GM18508 (cell line): Measurements from ENCODE around the gene CHCHD3.
A peak's percentile ranks its signal among the peaks of the same experiment; 100 is the strongest.

Experiments used
- ATAC-seq: cut with Tn5 transposase; IDR thresholded peaks from one replicate; pipeline ENCODE4 v1.9.1; 2021; ENCODE audit warnings: moderate number of reproducible peaks; ENCODE audit not compliant: insufficient read depth, unreplicated experiment

Gene CHCHD3

DNA sequence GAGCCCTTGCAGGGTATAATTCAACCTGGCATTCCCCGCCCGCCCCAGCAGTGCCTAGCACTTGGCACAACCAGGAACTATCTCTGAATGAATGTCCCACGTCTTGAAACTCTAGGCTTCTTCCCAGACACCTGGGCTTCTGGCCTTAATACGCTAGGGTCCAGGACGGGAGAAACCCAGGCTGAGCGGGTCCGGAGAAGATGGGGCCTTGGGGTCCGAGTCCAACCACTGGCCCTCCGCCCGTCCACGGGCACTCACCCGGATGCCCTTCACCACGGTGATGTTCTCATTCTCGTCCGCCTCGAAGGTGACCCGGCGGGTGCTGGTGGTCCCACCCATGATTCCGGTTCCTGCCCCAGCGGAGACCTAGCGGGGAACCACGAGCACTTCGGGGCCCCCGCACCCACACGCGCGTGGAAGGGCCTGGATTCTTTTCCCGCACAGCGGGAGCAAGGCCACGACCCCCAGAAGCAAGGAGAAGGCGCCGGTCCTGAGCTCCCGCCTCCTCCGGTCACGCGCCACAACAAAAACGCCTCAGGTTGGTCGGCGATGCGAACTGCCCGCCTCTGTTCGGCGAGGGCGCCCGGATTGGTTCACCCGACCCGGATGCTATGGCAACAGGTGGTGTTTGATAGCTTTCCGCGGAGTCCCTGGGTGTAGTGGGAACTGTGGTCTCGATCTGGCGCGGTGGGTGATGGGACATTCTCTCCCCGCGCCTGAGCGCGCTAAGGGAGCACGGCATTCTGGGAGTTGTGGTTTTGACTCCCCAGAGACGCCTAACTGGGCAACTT is at the start of gene CHCHD3:
TSS of gene CHCHD3 (minus strand) at position 492 of the 791 bp plus-strand sequence. CDS start at position 339, 153 bp downstream.
- ATAC-seq: peak; percentile 97

- no peak for ATAC-seq
Measured at GRCh38 chr7:133130166-133130565, 48.3 kb upstream of the CHCHD3 start.

DNA sequence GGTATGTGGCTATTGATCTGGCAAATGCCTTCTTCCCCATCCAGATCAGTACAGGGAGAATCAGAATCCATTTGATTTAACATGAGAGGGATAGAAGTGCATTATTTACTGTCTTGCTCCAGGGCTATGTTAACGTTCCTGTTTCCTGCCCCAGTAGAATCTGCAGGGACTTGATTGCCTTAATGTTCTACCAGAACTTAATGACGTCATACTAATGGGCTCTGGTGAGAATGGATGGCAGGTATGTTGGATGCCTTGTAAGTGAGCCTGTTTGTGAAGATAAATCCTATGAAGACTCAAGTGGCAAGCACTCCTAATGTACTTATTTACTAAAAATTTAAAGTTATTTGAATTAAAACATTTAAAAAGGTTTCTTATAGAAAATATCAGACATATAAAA is 44.5 kb upstream of the CHCHD3 start:
- ATAC-seq: no peak

DNA sequence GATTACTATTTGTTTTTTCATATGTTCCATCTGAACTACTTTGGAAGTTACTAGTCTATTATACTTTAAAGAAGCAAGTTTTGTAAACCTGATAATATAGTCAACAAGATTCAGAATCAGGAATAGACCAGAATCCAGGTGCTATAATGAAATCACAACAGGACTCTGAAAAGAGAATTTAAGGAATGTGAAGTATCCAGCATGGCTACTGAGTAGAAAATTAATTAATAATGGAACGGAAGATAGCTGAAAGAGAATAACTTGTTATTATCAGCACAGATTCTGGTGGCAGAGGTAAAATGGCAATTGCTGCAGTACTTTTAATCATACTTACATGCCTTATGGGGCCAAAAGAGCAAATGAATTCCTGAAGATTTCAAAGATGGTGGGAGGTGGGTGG is 43.1 kb upstream of the CHCHD3 start:
- ATAC-seq: no peak

DNA sequence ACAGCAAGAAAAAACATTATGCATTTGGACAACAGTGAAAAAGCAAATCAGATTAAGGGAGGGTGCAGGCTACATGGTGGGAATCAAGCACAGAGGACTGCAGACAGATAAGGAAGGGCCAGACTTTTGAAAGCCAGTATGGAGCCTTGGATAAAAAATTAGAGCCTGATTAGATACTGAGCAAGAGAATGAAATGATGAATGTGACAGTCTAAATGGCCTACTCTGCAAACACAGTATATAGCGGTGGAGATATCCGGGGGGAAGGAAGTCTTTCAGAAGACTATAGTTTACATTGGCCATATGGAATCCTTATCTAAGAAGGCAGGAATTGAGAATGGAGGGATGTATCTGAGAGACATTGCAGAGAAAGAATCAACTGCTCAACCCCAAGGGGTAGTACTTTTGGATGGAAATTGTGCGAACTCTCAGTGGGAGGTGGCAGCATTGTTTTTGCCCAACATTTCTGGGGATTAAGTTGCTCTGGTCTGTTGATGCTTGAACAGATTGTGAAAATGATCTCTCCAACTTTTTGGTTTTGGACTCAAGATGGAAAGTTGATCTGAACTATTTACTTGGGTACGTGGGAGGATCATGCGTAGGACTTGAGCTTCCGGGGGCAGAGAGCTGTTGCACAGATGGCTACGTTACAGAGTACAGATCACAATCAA is 39.4 kb upstream of the CHCHD3 start:
- ATAC-seq: no peak

- no peak for ATAC-seq
Measured at GRCh38 chr7:133119067-133119466, 37.2 kb upstream of the CHCHD3 start.

- no peak for ATAC-seq
Measured at GRCh38 chr7:133118261-133118660, 36.4 kb upstream of the CHCHD3 start.

DNA sequence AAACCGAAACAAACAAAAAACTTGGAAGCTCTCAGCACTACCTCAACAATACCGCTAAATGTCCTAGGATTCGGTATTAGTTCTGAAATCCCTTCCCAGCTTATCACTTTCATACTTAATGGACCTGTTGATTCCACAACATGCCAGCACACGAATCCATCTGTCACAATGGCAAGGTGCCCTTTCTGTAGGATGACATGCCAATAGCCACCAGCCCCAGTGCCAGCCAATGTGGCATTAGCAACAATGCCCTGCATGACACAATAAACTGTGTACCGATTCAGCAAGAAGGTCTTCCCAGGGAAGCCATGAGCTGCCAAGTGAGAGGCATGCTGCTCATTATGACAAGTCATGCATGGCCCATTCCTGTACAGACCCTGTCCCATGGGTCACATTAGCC is 35.6 kb upstream of the CHCHD3 start:
- ATAC-seq: no peak

- no peak for ATAC-seq
Measured at GRCh38 chr7:133115596-133115995, 33.7 kb upstream of the CHCHD3 start.

- no peak for ATAC-seq
Measured at GRCh38 chr7:133114519-133114918, 32.6 kb upstream of the CHCHD3 start.

GRCh38 chr7:133112976-133113375 is 31.1 kb upstream of the CHCHD3 start:
- ATAC-seq: no peak

DNA sequence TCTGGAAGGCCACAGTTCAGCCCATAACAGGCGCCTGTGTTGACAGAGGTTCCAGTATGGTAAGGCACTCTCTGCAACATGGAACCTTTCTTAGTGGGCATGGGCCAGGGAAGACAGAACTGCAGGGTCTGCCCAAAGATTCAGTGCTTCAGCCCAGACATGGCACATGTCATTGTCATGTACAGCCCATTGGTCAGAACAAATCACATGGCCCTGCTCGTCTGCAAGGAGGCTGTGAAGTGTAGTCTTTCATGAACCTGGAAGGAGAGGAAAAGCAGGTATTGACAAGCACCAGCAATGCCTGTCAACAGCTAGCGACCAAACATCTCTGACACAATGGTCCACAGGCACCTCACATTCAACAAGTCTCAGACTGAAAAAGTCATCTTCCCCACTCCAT is 30.4 kb upstream of the CHCHD3 start:
- ATAC-seq: no peak

- no peak for ATAC-seq
Measured at GRCh38 chr7:133110312-133110711, 28.4 kb upstream of the CHCHD3 start.

DNA sequence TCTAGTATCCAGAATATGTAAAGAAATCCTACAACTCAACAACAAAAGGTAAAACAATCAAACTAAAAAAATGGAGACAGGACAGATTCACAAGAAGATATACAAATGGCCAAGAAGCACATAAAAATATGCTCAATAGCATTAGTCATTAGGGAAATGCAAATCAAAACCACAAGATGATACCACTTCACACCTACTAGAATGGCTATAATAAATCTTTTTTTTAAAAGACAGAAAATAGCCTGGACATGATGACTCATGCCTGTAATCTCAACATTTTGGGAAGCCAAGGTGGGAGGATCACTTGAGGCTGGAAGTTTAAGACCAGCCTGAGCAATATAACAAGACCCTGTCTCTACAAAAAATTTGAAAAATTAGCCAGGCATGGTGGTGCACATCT is 27.9 kb upstream of the CHCHD3 start:
- ATAC-seq: no peak

GRCh38 chr7:133108023-133108422 is 26.1 kb upstream of the CHCHD3 start:
- no peak for ATAC-seq

DNA sequence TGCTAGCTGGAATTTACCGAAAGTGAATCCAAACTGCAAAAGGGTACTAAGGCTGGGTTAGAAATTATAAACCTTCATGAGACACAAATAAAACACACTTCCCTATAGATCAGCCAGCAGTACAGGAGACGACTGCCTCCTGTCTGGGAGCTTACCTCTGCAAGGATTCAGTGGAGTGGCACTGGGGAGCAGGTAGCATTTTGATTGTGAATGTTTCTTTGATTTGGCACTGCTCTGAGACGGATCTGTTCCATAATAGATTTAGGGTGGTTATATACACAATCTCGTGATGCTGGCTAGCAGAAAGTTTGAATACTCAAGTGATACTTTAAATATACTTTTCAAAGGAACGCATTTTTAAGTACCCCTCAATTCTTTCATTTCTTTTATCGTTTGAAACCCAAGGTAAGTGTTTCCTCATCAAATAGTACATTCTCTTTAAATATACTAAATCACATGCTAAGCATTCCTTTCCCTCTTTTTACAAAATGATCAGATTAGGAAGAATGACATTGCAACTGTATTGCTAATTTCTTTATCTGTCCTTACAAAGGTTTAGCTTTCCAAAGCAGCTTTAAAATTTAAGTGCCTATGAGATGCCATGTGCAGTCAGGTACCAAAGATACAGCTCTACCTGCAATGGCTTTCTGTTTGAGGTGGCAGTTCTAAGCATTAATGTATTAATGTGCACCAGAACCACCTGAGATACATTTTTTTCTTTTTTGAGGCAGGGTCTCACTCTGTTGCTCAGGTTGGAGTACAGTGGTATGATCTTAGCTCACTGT is 20.6 kb upstream of the CHCHD3 start:
- no peak for ATAC-seq

DNA sequence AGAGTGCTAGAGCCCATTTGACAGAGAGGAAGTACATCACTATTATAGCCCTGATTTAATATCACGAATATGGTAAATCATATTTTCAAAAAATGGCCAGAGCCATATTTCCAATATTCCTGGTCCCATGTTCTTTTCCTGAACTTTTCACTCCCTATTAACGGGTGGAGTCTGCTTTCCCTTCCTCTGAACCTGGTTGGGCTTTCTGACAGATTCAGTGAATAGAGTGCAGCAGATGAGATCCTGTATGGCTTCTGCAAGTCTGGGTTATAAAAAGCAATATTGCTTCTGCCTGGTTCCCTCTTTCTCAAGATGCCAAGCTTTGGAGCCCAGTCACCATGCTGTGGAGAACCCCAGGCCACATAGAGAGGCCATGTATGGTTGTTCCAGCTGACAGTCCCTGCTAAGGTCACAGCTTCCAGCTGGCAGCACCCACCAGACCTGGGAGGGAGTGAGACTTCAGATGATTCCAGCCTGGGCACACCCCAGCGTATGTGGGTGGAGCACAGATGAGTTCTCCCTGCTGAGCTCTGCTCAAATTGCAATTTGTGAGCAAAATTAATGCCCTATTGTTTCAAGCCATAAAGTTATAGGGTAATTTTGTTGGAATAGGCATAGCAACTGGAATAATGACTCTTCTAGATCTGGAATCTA is 17.9 kb upstream of the CHCHD3 start:
- ATAC-seq: no peak

DNA sequence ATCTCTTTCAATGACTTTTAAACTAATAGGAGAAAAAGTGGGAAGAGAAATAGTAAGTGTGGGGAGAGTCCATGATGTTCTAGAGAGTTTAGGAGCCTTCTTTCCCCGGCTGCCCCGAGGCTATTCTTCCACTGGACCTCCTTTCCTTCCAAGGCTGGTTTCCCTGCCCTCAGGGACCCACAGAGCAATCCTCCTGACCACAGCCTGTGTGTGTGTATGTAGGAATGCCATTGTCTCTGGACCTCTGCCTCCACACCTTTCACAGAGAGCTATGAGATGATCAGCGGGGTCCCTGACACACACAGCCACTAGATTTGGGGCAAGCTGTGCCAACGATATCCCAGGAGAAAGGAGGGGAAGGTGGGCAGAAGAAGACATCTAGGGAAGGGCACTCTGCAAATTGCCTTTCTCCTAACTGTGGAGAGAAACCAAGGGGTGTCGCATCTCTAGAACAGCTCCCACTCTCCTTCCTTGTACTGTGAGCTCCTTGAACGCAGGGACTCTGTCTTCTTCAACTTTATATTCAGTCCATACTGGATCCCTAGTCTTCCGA is 13.3 kb upstream of the CHCHD3 start:
- ATAC-seq: no peak

- ATAC-seq: no peak
Measured at GRCh38 chr7:133091943-133092464, 10.1 kb upstream of the CHCHD3 start.

DNA sequence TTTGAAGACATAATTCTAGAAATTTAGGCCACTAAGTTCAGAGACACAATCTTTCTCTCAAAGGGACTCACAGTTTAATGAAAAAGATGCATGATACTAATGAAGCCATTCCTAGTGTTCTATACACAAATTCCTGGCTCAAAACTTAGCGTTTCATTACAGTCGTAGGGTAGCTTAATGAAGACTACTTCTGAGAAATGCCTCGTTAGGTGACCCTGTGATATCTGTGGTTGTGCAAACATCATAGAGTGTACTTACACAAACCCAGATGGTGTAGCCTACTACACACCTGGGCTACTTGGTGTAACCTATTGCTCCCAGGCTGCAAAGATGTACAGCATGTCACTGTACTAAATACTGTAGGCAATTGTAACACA is 488 bp upstream of the CHCHD3 start:
- ATAC-seq: no peak
